ACC112 (cell line): ENCODE results near the gene PIK3CD.
"Not testable (repeated sequence)": the region's sequence is repeated elsewhere in the genome, so short reads cannot be mapped to it uniquely, and the experiment has no call there.

ENCODE experiments used
- H2AFZ ChIP-seq: fragments of 200-600 bp; sonication (generic); one replicate; pipeline ENCODE4 v1.6.0; 2017; ENCODE audit warnings: antibody characterized with exemption, low read length; ENCODE audit not compliant: unreplicated experiment
- H3K27ac ChIP-seq: fragments of 200-600 bp; sonication (generic); 2 replicates; pipeline ENCODE4 v1.5.1; 2014; ENCODE audit warnings: low read depth, mild to moderate bottlenecking, antibody characterized with exemption, low read length, moderate library complexity
- H3K27me3 ChIP-seq: fragments of 200-600 bp; sonication (generic); 2 replicates; pipeline ENCODE4 v1.6.1; 2014; ENCODE audit warnings: mild to moderate bottlenecking, antibody characterized with exemption, low read length, moderate library complexity, mixed read lengths; ENCODE audit not compliant: insufficient read depth
- H3K36me3 ChIP-seq: fragments of 200-600 bp; sonication (generic); 2 replicates; pipeline ENCODE4 v1.6.1; 2016; ENCODE audit warnings: mild to moderate bottlenecking, antibody characterized with exemption, low read length, moderate library complexity, mixed read lengths; ENCODE audit not compliant: insufficient read depth
- H3K4me1 ChIP-seq: fragments of 200-600 bp; sonication (generic); one replicate; pipeline ENCODE4 v1.6.1; 2016; ENCODE audit warnings: low read length, mixed read lengths; ENCODE audit not compliant: insufficient read depth, unreplicated experiment, control insufficient read depth
- H3K4me3 ChIP-seq: fragments of 200-600 bp; sonication (generic); 2 replicates; pipeline ENCODE4 v1.5.1; 2014; ENCODE audit warnings: mild to moderate bottlenecking, low read depth, low read length
- H3K79me2 ChIP-seq: fragments of 200-600 bp; sonication (generic); one replicate; pipeline ENCODE4 v1.6.0; 2016; ENCODE audit warnings: low read length; ENCODE audit not compliant: control insufficient read depth, unreplicated experiment, insufficient read depth

PIK3CD gene

DNA sequence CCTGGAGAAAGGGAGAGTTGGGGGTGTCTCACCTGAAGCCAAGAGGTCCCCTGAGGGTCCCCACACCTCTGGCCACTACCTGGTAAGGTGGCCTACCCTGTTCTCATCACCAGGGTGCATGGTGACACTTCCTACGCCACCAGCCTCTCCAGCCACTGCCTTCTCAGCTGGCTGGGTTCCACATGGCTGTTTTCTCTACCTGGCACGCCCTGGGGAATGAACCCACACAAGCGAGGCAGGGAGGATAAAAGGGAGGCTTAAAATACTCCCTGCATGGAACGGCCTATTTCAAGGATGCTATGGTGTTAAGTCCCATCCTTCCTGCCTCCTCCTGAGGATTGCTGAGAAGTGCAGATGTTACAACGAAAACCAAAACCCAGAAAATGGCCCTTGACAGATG, 84.7 kb downstream of the PIK3CD start:
- H3K79me2 ChIP-seq = no peaks in the 10 kb centered on the region
- no peak overlapping the region for H3K27ac ChIP-seq
- H3K36me3 ChIP-seq = peaks cover 29% of the 10 kb centered on the region
- no peak overlapping the region for H3K4me3 ChIP-seq
- H2AFZ ChIP-seq = no peak overlapping the region
- H3K4me1 ChIP-seq = no peaks in the 10 kb centered on the region
- no peaks in the 10 kb centered on the region for H3K27me3 ChIP-seq

- H3K4me3 ChIP-seq = no peak overlapping the region
- no peak overlapping the region for H3K27ac ChIP-seq
- H3K36me3 ChIP-seq = peaks cover 26% of the 10 kb centered on the region
- H2AFZ ChIP-seq = no peak overlapping the region
- H3K4me1 ChIP-seq = no peaks in the 10 kb centered on the region
- no peaks in the 10 kb centered on the region for H3K79me2 ChIP-seq
- H3K27me3 ChIP-seq = no peaks in the 10 kb centered on the region
Observed at GRCh38 chr1:9737057-9737456, 85.5 kb downstream of the PIK3CD start.

DNA sequence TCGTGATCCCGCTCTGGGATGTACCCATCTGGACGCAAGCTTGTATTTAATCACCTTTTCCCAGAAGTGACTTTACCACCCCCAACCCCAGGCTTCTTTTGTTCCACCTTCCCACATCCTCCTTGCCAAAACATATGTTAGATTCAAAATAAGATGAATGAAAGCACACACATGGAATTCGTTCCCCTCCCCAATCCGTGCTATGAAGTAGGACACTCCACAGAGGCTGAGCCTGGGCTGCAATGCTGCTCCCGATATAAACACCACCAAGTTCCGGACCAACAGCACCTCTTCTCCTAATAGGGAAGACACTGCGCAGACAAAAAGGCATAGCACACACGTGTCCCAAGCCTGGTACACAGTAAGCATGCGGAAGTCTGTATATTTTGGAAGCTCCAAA, 86.1 kb downstream of the PIK3CD start:
- H3K4me1 ChIP-seq = no peaks in the 10 kb centered on the region

DNA sequence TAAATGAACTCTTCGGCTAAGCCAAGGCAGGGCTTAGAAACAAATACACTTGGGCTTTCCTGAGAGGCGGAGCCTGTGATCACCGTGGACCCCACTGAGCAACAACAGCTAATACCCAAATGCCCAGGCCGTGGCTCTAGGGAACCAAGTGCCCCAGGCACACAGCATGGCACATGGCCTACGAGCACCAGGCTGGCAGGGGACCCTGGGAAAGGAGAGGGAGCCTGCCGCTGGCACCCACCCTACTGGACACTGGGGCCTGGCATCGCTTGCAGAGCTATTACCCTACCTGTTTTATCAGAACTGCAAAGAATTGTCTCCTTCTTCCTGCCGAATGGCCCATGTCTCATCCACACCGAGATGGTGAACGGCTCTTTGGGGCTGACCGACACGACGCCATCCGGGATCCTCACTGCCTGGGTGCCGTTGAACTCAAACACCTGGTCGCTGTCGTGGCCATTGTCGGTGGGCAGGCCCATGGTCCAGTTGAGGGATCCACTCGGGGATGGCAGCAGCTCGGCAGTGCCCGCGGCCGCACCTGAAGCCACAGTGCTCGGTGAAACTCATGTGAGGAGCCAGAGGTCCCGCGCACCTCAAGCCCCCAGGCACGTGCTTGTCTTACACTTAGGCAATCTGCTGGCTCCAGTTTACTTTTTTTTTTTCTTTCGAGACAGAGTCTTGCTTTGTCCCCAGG, 92.7 kb downstream of the PIK3CD start:
- Histone ChIP-seq H3K79me2 (no peaks in the 10 kb centered on the region), H2AFZ (no peak overlapping the region), H3K4me1 (peaks cover 4% of the 10 kb centered on the region), H3K27ac (no peak overlapping the region), H3K27me3 (no peaks in the 10 kb centered on the region), H3K36me3 (peaks cover 9% of the 10 kb centered on the region), H3K4me3 (no peak overlapping the region)

More for the DNA sequence above, 86.1 kb downstream of the PIK3CD start:
- peaks cover 22% of the 10 kb centered on the region for H3K36me3 ChIP-seq
- H3K27me3 ChIP-seq = no peaks in the 10 kb centered on the region
- no peaks in the 10 kb centered on the region for H3K79me2 ChIP-seq
- H3K27ac ChIP-seq = no peak overlapping the region
- no peak overlapping the region for H2AFZ ChIP-seq
- H3K4me3 ChIP-seq = no peak overlapping the region

GRCh38 chr1:9746211-9746610, 94.7 kb downstream of the PIK3CD start:
- H2AFZ ChIP-seq = no peak overlapping the region
- H3K27ac ChIP-seq = no peak overlapping the region
- peaks cover 9% of the 10 kb centered on the region for H3K36me3 ChIP-seq
- no peaks in the 10 kb centered on the region for H3K79me2 ChIP-seq
- H3K4me1 ChIP-seq = peaks cover 4% of the 10 kb centered on the region
- H3K4me3 ChIP-seq = no peak overlapping the region
- no peaks in the 10 kb centered on the region for H3K27me3 ChIP-seq

DNA sequence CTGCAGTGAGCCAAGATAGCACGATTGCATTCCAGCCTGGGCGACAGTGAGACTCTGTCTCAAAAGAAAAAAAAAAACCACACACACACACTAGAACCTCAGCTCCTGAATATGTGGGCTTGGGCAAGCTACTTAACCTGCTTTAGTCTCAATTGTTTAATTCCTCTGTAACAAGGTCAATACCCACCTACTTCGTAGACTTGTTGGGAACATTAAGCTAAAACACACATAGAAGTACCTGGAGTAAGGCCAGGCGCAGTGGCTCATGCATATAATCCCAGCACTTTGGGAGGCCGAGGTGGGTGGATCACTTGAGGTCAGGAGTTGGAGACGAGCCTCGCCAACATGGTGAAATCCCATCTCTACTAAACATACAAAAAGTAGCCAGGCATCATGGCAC, 95.1 kb downstream of the PIK3CD start:
- Histone ChIP-seq H3K27ac (no peak overlapping the region), H3K79me2 (no peaks in the 10 kb centered on the region), H3K27me3 (no peaks in the 10 kb centered on the region), H2AFZ (no peak overlapping the region), H3K36me3 (peaks cover 9% of the 10 kb centered on the region), H3K4me3 (no peak overlapping the region), H3K4me1 (peaks cover 4% of the 10 kb centered on the region)

GRCh38 chr1:9748391-9748790, 96.9 kb downstream of the PIK3CD start:
- not testable (repeated sequence) for H3K4me1 ChIP-seq, H3K36me3 ChIP-seq

DNA sequence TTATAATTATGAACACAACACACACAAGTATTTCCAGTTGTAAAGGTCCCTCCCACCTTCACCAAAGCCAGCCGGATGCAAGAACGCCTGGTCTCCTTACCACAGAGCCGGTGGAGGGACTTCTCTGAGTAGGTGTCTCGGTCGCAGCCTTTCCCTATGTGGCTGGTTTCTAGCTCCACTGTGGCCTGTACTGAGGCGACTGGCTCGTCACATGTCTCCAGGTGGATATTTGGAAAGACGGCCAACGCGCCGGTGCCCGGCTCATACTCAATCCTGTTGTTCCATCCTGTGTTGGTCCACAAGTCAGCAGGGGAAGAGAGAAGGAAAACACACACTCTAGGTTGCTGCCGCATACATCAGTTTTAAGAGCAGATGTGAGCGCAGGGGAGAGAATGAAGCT, 97.8 kb downstream of the PIK3CD start:
- Histone ChIP-seq H3K4me1 (peaks cover 7% of the 10 kb centered on the region), H3K27ac (no peak overlapping the region), H3K79me2 (no peaks in the 10 kb centered on the region), H2AFZ (no peak overlapping the region), H3K27me3 (no peaks in the 10 kb centered on the region), H3K4me3 (no peak overlapping the region), H3K36me3 (peaks cover 8% of the 10 kb centered on the region)

More at GRCh38 chr1:9748391-9748790, 96.9 kb downstream of the PIK3CD start:
- not testable (repeated sequence) for H3K27me3 ChIP-seq, H3K4me3 ChIP-seq, H2AFZ ChIP-seq, H3K27ac ChIP-seq, H3K79me2 ChIP-seq

GRCh38 chr1:9751971-9752370, 100.4 kb downstream of the PIK3CD start:
- no peak overlapping the region for H3K4me3 ChIP-seq
- no peak overlapping the region for H3K27ac ChIP-seq
- H3K4me1 ChIP-seq = peaks cover 3% of the 10 kb centered on the region
- no peak overlapping the region for H2AFZ ChIP-seq
- H3K36me3 ChIP-seq = peaks cover 4% of the 10 kb centered on the region
- H3K27me3 ChIP-seq = no peaks in the 10 kb centered on the region
- no peaks in the 10 kb centered on the region for H3K79me2 ChIP-seq

- peaks cover 4% of the 10 kb centered on the region for H3K36me3 ChIP-seq
- H3K4me3 ChIP-seq = no peak overlapping the region
- peaks cover 3% of the 10 kb centered on the region for H3K4me1 ChIP-seq
- H3K27me3 ChIP-seq = no peaks in the 10 kb centered on the region
- peaks cover 2% of the 10 kb centered on the region for H3K79me2 ChIP-seq
- H3K27ac ChIP-seq = no peak overlapping the region
- H2AFZ ChIP-seq = no peak overlapping the region
Observed at GRCh38 chr1:9753121-9753531, 101.6 kb downstream of the PIK3CD start.

DNA sequence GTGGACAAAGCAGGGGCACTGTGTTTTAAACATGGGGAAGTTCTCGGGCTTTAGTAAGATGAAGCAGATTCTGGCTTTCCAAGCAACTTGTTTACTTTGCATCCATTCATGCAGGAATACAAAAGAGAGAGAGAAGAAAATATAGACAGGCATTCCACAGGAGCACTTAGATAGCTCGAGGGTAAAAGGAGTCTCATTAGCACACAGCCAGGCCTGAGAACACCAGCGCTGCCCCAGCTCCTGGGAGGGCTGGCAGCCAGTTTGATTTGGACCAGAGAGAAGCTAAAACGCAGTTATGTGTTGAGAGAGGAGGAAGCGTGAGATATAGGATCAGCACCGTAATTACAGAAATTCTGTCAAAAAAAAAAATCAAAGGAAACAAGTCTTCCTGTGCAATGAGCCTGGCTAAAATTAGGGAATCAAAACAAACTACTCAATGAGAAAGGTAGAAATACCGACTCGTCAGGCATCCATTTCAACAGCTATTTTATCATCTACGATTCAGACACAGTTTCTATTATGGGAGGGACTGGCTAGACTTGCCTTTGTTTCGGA, 104.0 kb downstream of the PIK3CD start:
- H3K36me3 ChIP-seq = peaks cover 4% of the 10 kb centered on the region; the same call in 1 of the 2 replicates
- no peaks in the 10 kb centered on the region for H3K27me3 ChIP-seq
- H2AFZ ChIP-seq = no peak overlapping the region
- no peak overlapping the region for H3K4me3 ChIP-seq
- peaks cover 3% of the 10 kb centered on the region for H3K4me1 ChIP-seq
- peaks cover 2% of the 10 kb centered on the region for H3K79me2 ChIP-seq
- no peak overlapping the region for H3K27ac ChIP-seq
